AG09309 (cell line): ENCODE data around the gene UBR1.
A peak's percentile ranks its signal among the peaks of the same experiment; 100 is the strongest.

Experiments used
- DNase-seq: peaks from one replicate; pipeline ENCODE4 v3.0.0-alpha.2; 2010; ENCODE audit warnings: low read depth
- H3K4me3 ChIP-seq: 2 replicates; pipeline ENCODE4 v1.5.1; 2011; ENCODE audit warnings: mild to moderate bottlenecking, low read depth, low read length, moderate library complexity; ENCODE audit not compliant: control insufficient read depth
- CTCF ChIP-seq: IDR thresholded peaks from 2 replicates; pipeline ENCODE4 v1.5.1; 2011; ENCODE audit warnings: mild to moderate bottlenecking, low read depth, low read length, inconsistent platforms; ENCODE audit not compliant: insufficient read depth, control insufficient read depth; ENCODE audit errors: missing control alignments

The UBR1 gene

DNA sequence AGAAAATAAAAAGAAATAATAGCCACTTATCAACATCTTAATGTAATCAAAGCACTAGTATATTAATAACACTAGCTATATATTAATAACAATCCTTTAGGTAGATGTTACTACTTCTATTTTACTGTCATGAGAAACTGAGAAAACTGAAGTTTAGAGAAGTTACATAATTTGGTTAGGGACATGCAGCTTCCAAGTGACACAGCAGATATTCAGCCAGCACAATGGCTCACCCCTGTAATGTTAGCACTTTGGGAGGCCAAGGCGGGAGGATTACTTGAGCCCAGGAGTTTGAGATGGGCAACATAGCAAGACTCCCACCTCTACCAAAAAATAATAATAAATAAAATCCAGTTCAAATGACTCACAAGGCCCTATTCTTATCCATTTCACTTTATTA is 1.9 kb upstream of the UBR1 start:
- TF ChIP-seq CTCF: no peak
- DNase-seq: no peak
- no peak overlapping the region for H3K4me3 ChIP-seq

- DNase-seq: no peak
- no peak for TF ChIP-seq CTCF
- peak overlapping the region; percentile 79 for H3K4me3 ChIP-seq
Measured at GRCh38 chr15:43106486-43106829, 620 bp upstream of the UBR1 start.

GRCh38 chr15:43105077-43105736 is 631 bp downstream of the UBR1 start:
- peak overlapping the region; percentile 79 for H3K4me3 ChIP-seq
- DNase-seq: no peak
- TF ChIP-seq CTCF: no peak

DNA sequence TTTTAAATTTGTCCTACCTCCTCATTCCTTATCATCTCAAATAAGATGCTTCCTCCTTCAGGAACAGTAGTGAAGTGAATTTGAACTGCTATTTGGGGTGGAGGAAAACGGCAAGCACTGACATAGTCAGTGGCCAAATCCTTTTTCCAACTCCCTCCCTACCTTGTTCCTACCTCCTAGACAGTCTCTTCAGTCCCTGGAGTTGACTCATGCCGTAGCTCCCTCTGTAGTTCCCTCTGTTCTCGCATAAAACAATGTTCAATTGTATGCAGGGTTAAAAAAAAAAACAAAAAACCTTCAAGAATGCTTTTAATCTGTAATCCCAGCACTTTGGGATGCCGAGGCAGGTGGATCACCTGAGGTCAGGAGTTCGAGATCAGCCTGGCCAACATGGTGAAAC is 1.4 kb downstream of the UBR1 start:
- H3K4me3 ChIP-seq: no peak overlapping the region
- no peak for TF ChIP-seq CTCF
- no peak for DNase-seq

DNA sequence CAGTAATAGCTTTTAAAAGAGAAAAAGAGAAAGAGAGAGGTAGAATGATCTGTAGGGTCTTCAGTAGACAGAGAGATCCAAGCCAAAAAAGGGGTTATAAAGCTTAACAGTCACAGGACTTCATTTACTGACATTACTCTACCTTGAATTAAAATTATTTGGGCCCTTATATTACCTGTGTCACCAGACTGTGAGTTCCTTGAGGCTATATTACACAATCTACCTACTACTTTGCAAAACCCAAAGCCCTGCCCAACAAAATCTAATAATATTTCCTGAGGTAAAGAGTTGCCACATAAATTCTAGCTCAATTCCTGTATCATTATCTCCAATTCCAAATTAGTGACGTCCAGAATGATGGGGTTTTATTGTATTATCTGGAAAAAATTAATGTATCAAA is 1.9 kb downstream of the UBR1 start:
- no peak for TF ChIP-seq CTCF
- no peak overlapping the region for H3K4me3 ChIP-seq
- no peak for DNase-seq

DNA sequence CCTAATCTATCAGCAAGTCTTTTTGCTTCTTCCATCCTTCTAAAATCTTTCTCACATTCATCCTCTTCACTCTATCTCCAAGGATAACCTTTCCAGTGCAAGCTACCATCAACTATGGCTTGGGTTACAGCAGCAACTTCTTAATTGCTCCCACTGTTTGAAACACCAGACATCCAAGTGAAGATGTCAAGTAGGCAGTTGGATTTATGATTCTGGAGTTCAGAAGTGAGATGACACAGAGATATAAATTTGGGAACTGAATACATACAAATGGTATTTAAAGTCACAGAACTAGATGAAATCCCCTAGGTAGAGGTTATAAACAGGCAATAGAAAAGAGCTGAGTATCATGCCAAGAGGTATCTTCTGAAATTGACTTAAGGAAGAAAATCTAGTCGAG is 3.7 kb downstream of the UBR1 start:
- H3K4me3 ChIP-seq: no peak overlapping the region
- no peak for DNase-seq
- no peak for TF ChIP-seq CTCF

DNA sequence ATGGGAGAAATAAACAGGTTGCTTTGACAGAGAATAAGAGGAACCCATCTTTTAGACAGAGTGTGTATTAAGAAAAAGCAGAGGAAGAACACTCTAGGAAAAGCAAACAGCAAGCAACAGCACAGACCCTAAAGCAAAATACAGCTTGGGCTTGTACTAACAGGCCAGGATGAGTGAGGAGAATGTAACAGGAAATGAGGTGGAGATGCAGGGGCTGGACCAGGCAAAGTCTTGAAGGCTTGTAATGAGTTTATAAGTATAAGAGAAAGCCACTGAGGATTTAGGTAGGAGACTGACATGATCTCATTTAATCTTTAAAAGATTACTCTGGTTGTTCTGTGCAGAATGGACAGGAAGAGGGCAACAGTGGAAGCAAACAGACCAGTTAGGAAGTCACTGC is 4.9 kb downstream of the UBR1 start:
- no peak for DNase-seq
- no peak for TF ChIP-seq CTCF
- H3K4me3 ChIP-seq: no peak overlapping the region
